NCI-H146 treated with DMSO at 0.1 percent for 48 hours (cell line): ENCODE measurements around the gene ARID1B.

Experiments used
- DNase-seq: peaks from one replicate; lab custom pipeline; 2025; ENCODE audit not compliant: unreplicated experiment; lab: John Stamatoyannopoulos, UW

The ARID1B gene

GRCh38 chr6:157172231-157172701, 395.1 kb downstream of the ARID1B start:
- no peak for DNase-seq

GRCh38 chr6:157172830-157173536, 395.8 kb downstream of the ARID1B start:
- DNase-seq, result no peak

GRCh38 chr6:157173776-157174175, 396.6 kb downstream of the ARID1B start:
- DNase-seq, result no peak

GRCh38 chr6:157174731-157175130, 397.6 kb downstream of the ARID1B start:
- no peak for DNase-seq

GRCh38 chr6:157177731-157178336, 400.7 kb downstream of the ARID1B start:
- DNase-seq, result no peak

- no peak for DNase-seq
Measured at GRCh38 chr6:157181649-157182048, 404.5 kb downstream of the ARID1B start.

- DNase-seq, result no peak
Measured at GRCh38 chr6:157182503-157183264, 405.5 kb downstream of the ARID1B start.

GRCh38 chr6:157184202-157185015, 407.2 kb downstream of the ARID1B start:
- DNase-seq, result peak; percentile 42

GRCh38 chr6:157185171-157185570, 408.0 kb downstream of the ARID1B start:
- DNase-seq, result no peak

- DNase-seq, result no peak
Measured at GRCh38 chr6:157185986-157186385, 408.8 kb downstream of the ARID1B start.

- DNase-seq, result no peak
Measured at GRCh38 chr6:157186785-157187181, 409.6 kb downstream of the ARID1B start.

GRCh38 chr6:157187182-157188083, 410.3 kb downstream of the ARID1B start:
- peak; percentile 100 for DNase-seq

GRCh38 chr6:157188213-157188612, 411.0 kb downstream of the ARID1B start:
- DNase-seq, result no peak

GRCh38 chr6:157193443-157193996, 416.3 kb downstream of the ARID1B start:
- DNase-seq, result no peak

- peak; percentile 63 for DNase-seq
Measured at GRCh38 chr6:157194110-157194509, 416.9 kb downstream of the ARID1B start.

GRCh38 chr6:157194643-157195042, 417.5 kb downstream of the ARID1B start:
- DNase-seq, result no peak

- DNase-seq, result no peak
Measured at GRCh38 chr6:157196391-157196790, 419.2 kb downstream of the ARID1B start.

- DNase-seq, result peak; percentile 28
Measured at GRCh38 chr6:157198425-157199279, 421.5 kb downstream of the ARID1B start.

GRCh38 chr6:157200117-157200516, 422.9 kb downstream of the ARID1B start:
- no peak for DNase-seq
